Transverse colon (tissue), 4 donors: ENCODE results near the gene TRMT5. TPM values are rescaled to one million over a fixed set of nuclear protein-coding genes. Genes with fewer than 3 reads are reported as not detected.

Experiments used
- DNase-seq: peaks from one replicate; pipeline ENCODE4 v3.0.0-alpha.2; 2019
- H3K27ac ChIP-seq, 4 donors: fragments of 200-600 bp; sonication (generic); 2 replicates each; pipeline ENCODE4 v1.5.1; 2016 to 2018; ENCODE audit warnings: inconsistent platforms in 4 of 4
- H3K27me3 ChIP-seq: fragments of 200-600 bp; sonication (generic); 2 replicates; pipeline ENCODE4 v1.5.1; 2017; ENCODE audit warnings: inconsistent platforms
- H3K36me3 ChIP-seq, 4 donors: fragments of 200-600 bp; sonication (generic); 2 replicates each; pipeline ENCODE4 v1.5.1; 2017 to 2019; ENCODE audit warnings: inconsistent platforms in 4 of 4
- H3K4me1 ChIP-seq, 4 donors: fragments of 200-600 bp; sonication (generic); 2 replicates each; pipeline ENCODE4 v1.5.1; 2017 to 2020; ENCODE audit warnings: inconsistent platforms in 4 of 4
- H3K4me3 ChIP-seq, 4 donors: fragments of 200-600 bp; sonication (generic); 1 replicate in 1 of 4; 2 replicates in 3 of 4; pipeline versions ENCODE4 v1.5.1 to v1.6.1; 2017 to 2019; ENCODE audit warnings: inconsistent platforms in 4 of 4
- H3K9me3 ChIP-seq, 2 donors: fragments of 200-600 bp; sonication (generic); 2 replicates each; pipeline ENCODE4 v1.5.1; 2017 to 2019; ENCODE audit warnings: inconsistent platforms in 2 of 2
- CTCF ChIP-seq, 5 experiments: fragments of 200-600 bp in 3 of 5; fragments of 450-650 bp in 2 of 5; sonication (generic) in 3 of 5; IDR thresholded peaks; 1 replicate in 2 of 5; 2 replicates in 3 of 5; pipeline ENCODE4 v1.5.1; 2016 to 2017; ENCODE audit warnings: antibody characterized with exemption in 5 of 5, inconsistent platforms in 3 of 5, mild to moderate bottlenecking in 2 of 5, moderate library complexity in 1 of 5
- EP300 ChIP-seq: sonication (generic); formaldehyde crosslinking; IDR thresholded peaks from one replicate; pipeline ENCODE4 v1.6.1; 2017; ENCODE audit warnings: antibody characterized with exemption, low read depth
- POLR2A ChIP-seq: fragments of 450-650 bp; IDR thresholded peaks from one replicate; pipeline ENCODE4 v1.6.1; 2016; ENCODE audit warnings: antibody characterized with exemption, mild to moderate bottlenecking, moderate library complexity
- POLR2AphosphoS5 ChIP-seq, 3 donors: sonication (generic); formaldehyde crosslinking; IDR thresholded peaks; one replicate each; pipeline ENCODE4 v1.6.1; 2016; ENCODE audit warnings: antibody characterized with exemption in 3 of 3
- WGBS, 2 donors: methylation state at CpG; one replicate each; pipeline ENCODE4 v1.1.5; 2018; ENCODE audit warnings: low coverage in 1 of 2; 5-methylcytosine and 5-hydroxymethylcytosine counted together
- in situ Hi-C, 4 donors: fragments of 200-750 bp; cut with MboI; loops; one replicate each; pipeline versions ENCODE4 v1.15.0 to v1.15.1; 2017; ENCODE audit warnings: low sequenced_read_pairs in 3 of 4, low pct_ligation_motif_present in 1 of 4, low pct_unique_long_range_greater_than_20kb in 1 of 4
- intact Hi-C: fragments of 100-400 bp; cut with DNase I; formaldehyde crosslinking; loops from one replicate; pipeline ENCODE4 v1.15.1; 2023; ENCODE audit warnings: low total_unique reads
- total RNA-seq, 4 donors: library from RNA; depleted of rRNA; stranded (reverse); fragments of >200 nt; gene quantifications; one replicate each; pipeline ENCODE4 v1.1.0, GENCODE V29; 2016

Gene TRMT5
- 10 to 100 TPM in 2 of 4 donors, 1 to 10 TPM in 1, under 1 TPM in 1; 0.75 to 13.5 (median 6.5) TPM for total RNA-seq

GRCh38 chr14:60980811-60981632 is at the start of gene TRMT5, which contains the start of gene SLC38A6:
TRMT5 (minus strand) TSS chr14:60981079; CDS start chr14:60980973, 106 bp downstream.
SLC38A6 (plus strand) TSS chr14:60981245; CDS start chr14:60981278, 33 bp downstream.
- peak within 1 kb of the TSS; percentile 56 to 92 (median 65) for H3K4me3 ChIP-seq
- H3K4me1 ChIP-seq = peaks cover 5 to 27% (median 9%) of the 10 kb centered on the region in 4 donors
- intact Hi-C loops = no loop called here
- 0% methylated on average over 3 to 56 of the region's 59 CpGs for WGBS, 2 donors
- no peaks in the 10 kb centered on the region for H3K36me3 ChIP-seq
- TF ChIP-seq POLR2A = peak; percentile 61
- TF ChIP-seq POLR2AphosphoS5 (IDR thresholded peaks at IDR 0.05) = peak; percentile 70 to 85 (median 75)
- TF ChIP-seq EP300 = no peak
- in situ Hi-C loops = no loop called here
- H3K27ac ChIP-seq = peak within 1 kb of the TSS; percentile 80 to 88 (median 84)
- no peaks in the 10 kb centered on the region for H3K27me3 ChIP-seq
- peak; percentile 95 for DNase-seq
- no peaks in the 10 kb centered on the region for H3K9me3 ChIP-seq

- Histone ChIP-seq H3K4me3 (no peak overlapping the region), H3K36me3 (no peaks in the 10 kb centered on the region), H3K9me3 (no peaks in the 10 kb centered on the region), H3K27ac (no peak overlapping the region), H3K4me1 (no peaks in the 10 kb centered on the region), H3K27me3 (no peaks in the 10 kb centered on the region)
- intact Hi-C loops (loop anchor here (10.0 kb wide), 1 partner anchor 402 kb away; no protein-coding TSS in a partner anchor), in situ Hi-C loops (loop anchor here in 2 of 4 donors (10.0 kb wide), 1 partner anchor 402 kb away; no protein-coding TSS in a partner anchor)
- 93 to 94% methylated on average over 2 of the region's 2 CpGs for WGBS, 2 donors
- TF ChIP-seq EP300 (no peak), CTCF (IDR thresholded peaks at IDR 0.05) (no peak), POLR2A (no peak), POLR2AphosphoS5 (IDR thresholded peaks at IDR 0.05) (no peak)
- no peak for DNase-seq
These were observed 45.6 kb upstream of the TRMT5 start for GRCh38 chr14:61026526-61026925.

DNA sequence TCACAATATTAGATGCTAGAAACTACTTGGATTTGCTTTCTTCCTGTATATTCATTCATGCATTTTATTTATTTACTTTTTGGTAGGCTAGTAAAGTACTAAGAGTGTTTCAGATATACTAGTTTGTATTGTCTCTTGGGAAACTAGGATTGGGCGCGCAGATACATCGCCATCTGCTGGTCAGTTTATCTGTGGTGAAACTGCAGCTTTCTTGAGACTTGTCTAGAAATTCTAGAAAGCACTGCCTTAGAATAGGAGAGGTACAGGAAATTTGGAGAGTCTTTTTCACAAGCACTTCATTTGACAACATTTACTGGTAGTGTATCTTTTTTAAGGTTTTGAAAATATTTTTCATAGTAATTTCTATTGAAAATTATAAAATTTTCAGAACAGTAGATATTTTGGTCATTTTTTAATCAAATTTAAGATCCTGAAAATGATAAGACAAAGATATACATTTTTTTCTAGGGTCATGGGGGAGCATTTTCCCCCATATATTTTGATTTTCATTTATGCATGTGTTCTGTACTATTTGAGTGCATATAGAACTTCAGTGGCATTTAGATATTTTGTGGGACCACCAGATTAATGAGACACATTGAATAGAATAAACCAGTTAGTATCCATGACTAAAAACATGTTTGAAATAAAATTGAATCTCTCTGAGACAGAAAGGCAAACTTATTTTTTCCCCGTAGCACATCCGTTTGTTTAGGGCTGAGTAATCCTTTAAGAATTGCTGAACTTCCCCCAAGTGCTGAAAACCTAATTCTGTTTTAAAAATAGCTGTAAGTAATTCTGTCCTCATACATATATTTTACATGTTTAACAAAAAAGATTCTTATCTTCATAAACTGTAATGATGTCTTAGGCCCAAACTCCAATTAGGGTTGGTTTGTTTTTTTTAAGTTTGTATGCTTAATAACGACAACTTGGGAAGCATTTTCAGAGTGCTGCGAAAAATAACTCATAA is 44.7 kb upstream of the TRMT5 start:
- in situ Hi-C loops = loop anchor here in 2 of 4 donors (10.0 kb wide), 1 partner anchor 401 kb away; no protein-coding TSS in a partner anchor
- TF ChIP-seq CTCF (IDR thresholded peaks at IDR 0.05) = peak; percentile 73 to 86 (median 82)
- no peak for TF ChIP-seq POLR2A
- intact Hi-C loops = loop anchor here (10.0 kb wide), 1 partner anchor 401 kb away; no protein-coding TSS in a partner anchor

GRCh38 chr14:61019537-61019936 is 38.7 kb upstream of the TRMT5 start:
- WGBS, 2 donors = 60 to 72% methylated on average over 1 of the region's 1 CpG
- Histone ChIP-seq H3K4me3 (no peak overlapping the region), H3K4me1 (no peaks in the 10 kb centered on the region), H3K36me3 (no peaks in the 10 kb centered on the region), H3K27ac (no peak overlapping the region), H3K27me3 (no peaks in the 10 kb centered on the region), H3K9me3 (no peaks in the 10 kb centered on the region)
- intact Hi-C loops (no loop called here), in situ Hi-C loops (loop anchor here in 1 of 4 donors (5.0 kb wide), 1 partner anchor 387 kb away; no protein-coding TSS in a partner anchor)
- no peak for TF ChIP-seq EP300
- TF ChIP-seq CTCF (IDR thresholded peaks at IDR 0.05) = no peak
- TF ChIP-seq POLR2A = no peak
- no peak for TF ChIP-seq POLR2AphosphoS5 (IDR thresholded peaks at IDR 0.05)
- DNase-seq = no peak

More for the DNA sequence above, 44.7 kb upstream of the TRMT5 start:
- Histone ChIP-seq H3K4me3 (no peak overlapping the region), H3K27me3 (no peaks in the 10 kb centered on the region), H3K4me1 (no peaks in the 10 kb centered on the region), H3K9me3 (no peaks in the 10 kb centered on the region), H3K36me3 (no peaks in the 10 kb centered on the region), H3K27ac (no peak overlapping the region)
- WGBS, 2 donors = 44 to 53% methylated on average over 7 of the region's 7 CpGs
- peak; percentile 54 for DNase-seq
